Medulla oblongata (tissue), 1 donor: ENCODE data around the gene TOP3B.

Source experiments
- DNase-seq: peaks from one replicate; pipeline ENCODE4 v3.0.0-alpha.2; 2015; ENCODE audit errors: extremely low spot score

The TOP3B gene

DNA sequence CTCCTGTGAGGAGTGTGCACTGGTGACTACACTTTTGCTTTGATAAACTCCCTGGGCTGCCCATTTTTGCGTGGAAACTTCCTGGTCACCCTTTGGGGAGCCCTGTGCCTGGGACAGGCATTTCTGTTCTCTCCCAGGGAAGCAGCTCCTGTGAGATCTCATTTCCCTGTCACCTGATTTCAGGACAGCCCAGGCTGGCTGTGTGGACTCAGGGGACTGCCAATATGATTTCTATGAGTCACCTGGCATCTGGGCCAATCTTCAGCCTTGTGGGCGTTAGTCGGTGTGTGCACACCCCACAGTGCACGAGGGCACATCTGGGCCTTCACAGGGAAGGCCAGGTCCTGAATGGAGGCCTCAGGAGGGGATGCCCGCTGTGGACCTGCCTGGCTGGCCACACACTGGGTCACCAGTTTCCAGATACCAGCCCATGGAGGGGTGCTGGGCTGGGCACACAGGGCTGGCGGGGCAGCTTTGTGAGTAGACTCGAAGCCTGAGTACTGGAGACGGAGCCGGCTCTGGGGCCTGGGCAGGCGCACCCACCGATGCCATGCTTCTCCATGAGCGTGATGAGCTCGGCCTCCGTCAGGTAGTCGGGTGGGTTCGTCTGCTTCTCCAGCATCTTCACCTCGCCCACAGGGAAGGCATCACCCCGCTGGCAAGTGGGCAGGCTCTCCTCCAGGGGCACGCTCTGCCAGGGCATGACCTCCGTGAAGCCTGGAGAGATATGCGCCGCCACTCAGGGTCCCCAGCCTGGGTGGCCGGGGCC, 20.5 kb downstream of the TOP3B start:
- DNase-seq: no peak

DNA sequence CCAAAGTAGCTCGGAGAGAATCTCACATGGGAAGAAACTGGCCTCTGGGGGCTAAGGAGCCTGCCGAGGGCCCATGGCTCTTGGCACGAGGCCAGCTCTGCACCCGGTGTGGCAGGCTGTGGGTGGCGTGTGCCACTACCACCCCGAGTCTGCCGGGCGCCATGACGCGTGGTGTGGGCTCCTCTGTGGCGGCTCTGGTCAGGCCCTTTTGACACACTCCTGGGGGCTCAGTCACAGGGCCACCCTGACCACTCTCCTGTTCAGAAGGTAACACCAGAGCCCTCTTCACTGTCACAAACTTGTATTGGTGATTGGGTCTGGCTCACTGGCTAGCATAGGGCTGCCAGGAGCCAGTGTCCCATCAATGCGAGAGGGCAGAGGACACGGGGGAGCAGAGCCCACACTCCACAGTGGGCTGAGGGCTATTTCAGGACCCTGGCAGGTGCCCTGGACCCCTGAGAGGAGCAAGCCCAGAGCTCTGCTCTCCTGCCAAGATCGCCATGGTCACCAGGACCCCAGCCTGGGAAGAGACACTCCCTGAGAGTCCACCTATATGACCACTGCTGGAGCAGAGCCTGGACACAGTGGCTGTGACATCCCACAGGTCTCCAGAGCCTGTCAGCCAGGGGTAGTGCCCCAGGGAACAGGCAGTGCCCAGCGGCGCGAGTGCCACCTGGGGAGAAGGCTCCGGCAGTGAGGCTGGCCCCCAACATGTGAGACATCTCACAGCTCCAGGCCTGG, 21.3 kb downstream of the TOP3B start:
- DNase-seq: no peak

DNA sequence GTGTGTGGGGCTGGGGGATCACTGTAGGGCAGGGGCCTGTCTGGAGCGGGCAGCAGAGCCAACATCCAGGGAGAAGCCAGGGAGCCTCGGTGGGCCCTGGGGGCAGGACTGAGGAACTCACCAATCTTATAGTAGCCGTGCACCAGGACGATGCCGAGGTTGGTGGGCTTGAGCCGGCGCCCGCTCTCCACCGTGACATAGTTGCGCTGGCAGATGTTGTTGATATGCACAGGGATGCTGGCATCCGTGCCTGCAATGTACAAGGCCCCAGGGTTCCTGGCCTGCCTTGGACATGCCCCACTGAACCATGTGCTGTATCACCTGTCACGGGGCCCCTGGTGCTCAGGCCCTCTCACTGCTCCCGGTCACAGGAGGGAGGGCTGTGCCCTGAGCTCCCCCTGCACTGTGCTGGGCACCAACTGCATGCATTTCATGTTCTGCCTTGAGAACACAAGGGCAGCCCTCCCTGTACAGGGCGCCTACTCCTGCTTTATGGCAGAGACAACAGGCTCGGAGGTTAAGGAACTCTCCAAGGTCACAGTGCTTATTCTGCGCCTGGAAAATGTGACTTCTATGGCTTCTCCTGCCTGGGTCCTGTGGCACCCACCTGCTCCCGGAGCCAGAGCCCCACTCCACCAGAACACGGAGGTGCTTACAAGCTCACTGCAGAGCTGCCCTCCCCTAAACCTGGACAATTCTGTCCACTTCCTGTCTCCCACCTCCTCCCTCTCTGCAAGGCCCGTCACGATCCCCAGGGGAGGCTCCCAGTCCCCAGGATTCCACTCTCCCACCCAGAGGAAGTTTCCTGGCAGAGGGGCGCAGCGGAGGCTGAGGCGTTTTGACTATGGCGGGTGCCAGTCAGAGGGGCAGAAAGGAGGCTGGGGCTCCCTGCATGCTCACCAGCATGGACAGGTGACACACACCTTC, 22.1 kb downstream of the TOP3B start:
- no peak for DNase-seq

DNA sequence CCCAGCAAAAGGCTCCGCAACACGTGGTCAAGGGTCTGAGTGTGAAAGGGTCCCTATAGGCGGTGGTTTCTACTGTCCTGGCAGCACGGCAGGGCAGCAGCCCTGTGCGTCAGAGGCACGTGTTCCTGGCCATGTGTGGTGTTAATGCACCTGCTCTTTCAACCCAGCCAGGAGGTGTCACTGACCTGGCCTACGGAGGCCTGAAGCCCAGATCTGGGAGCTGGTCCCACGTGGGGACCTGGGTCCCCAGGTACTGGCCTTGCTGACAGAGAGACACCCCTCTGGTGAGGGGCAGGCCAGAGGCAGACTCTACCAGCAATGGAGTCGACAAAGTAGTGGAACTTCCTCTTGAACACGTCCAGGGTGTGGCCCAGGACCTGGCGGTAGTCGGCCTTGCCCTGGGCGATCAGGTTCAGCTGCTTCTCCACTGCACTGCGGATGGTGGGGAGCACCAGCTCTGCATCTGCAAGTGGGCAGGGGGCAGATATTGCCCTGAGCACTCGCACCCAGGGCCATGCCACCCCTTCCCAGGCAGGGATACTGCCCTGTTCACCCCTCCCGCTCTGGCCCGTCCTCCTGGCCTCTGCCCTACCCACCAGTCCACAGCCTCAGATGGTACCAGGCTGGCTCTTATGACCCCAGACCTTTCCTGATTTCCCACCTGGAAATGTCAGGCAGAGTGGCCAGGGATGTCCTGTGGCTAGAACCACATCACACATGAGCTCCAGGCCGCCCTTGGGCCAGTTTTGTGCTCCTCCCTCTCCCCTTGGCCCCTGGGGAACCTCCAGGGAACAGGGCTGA, 23.1 kb downstream of the TOP3B start:
- no peak for DNase-seq

DNA sequence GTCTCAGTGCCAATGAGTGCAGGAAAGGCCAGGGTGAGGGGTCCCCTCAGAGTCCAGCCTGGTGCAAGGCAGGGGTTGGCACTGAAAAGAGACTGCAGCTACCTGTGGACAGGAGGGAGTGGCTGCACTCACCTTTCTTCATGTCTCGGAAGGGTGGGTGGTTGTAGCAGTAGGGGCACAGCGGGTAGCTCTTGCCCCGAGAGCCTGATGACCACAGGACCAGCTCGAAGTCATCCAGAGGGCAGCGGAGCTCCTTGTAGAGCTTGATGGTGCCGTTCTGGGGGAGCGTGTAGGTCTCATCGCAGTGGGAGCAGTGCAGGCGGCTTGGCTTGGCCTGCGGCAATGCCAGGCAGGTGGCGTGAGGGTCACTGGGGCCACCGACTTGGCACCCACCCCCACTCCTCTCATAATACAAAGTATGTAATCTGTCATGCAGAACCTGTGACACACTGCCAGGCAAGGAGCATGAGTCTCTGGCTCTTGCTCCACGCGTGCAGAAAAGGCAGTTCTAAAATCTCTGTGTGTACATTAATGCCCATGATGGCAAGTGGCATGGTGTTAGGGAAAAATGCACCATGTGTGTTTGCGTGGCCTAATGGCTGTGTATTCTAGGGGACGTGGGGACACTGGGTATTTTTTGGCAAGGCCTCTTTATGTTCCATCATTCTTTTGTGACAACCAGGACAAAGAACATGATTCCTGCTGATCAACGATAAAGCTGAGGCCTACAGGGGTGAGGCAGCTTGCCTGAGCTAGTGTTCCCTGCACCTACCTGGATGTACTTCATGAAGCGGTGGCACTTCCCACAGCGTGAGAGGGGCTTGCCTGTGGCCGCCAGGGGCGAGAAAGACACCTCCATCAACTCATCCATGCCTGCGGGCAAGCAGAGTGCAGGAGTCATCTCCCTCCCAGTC, 24.0 kb downstream of the TOP3B start:
- no peak for DNase-seq

DNA sequence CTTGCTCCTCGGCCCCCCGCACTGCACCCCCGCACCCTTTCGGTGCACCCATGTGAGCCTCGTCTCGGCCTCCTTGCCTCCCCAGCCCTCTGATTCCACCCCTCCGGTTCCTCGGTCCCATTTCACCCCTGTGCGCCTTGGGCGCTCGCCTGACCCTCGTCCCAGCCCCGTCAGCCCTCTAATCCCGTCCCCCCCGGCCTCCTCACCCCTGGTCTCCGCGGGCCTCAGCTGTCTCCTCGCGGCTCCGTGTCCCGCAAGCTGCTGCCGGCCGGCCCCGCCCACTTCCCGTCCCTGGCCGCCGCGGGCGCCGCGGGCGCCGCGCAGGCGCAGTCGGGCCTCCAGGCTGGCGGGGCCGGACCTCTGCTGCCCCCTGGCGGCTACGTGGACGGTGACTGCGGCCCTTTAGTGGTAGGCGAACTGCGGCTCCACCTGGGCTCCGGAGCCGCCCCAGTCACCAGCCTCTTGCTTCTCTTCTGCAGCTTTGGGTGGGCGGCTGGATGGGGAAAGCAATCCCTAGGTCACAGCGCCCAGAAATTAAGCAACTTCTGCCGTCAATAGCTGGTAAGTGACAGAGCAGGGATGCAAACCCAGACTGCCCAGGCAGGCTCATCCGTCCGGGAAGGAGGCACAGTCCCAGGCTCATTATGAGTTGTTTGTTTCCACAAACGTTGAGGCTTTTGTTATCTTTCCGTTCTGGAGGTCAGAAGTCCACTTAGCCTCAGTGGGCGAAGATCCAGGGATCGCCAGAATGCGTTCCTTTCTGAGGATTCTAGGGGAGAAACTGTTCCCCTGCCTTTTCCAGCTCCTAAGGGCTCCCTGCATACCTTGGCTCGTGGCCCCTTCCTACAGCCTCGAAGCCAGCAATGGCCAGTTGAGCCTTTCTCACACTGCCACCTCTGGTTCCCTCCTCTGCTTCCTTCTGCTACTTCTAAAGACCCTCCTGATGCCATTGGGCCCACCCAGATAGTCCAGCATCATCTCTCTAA, 29.7 kb downstream of the TOP3B start, which contains the start of gene PPM1F:
TSS of gene PPM1F (minus strand) at position 263 of the 986 bp plus-strand sequence. CDS start 6,800 bp downstream, outside the sequence.
- DNase-seq: peak; percentile 82

DNA sequence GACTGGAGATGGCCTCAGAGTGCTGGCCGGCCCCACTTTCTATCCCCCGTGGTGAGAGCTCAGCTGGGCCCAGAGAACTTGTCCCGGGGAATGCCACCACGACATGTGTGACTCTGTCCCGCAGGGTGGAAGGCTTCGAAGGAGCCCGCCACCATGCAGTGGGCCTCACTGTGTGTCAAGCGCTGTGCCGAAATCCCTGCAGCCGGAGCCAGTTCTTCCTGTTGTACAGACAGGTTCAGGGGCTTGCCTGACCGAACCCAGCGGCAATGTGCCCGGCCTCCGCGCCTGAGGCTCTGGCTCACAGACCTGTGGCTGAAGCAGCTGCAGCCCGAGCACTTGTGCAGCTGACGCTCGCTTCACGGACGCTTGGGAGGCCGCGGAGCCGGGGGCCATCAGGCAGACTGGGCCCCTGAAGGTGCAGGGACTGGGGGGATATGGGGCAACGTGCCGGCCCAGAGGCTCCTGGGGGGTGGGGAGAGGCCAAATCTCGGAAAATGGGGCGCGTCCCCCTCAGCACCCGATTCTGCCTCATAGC, 30.6 kb downstream of the TOP3B start:
- DNase-seq: no peak

DNA sequence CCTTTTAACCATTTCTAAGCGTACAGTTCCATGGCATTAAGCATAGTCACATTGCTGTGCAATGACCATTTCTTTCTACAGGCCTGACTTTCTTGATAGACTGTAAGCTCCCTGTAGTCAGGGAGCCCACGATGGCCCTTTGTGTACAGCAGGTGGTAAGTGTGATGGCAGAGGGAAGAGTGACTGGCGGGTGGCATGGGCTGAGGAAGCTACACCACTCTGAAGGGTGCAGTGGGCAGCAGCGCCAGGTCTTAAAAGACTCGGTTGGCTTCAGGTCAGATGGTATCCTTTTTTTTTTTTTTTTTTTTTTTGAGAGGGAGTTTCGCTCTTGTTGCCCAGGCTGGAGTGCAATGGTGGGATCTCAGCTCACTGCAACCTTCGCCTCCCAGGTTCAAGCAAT, 31.5 kb downstream of the TOP3B start:
- DNase-seq: no peak

DNA sequence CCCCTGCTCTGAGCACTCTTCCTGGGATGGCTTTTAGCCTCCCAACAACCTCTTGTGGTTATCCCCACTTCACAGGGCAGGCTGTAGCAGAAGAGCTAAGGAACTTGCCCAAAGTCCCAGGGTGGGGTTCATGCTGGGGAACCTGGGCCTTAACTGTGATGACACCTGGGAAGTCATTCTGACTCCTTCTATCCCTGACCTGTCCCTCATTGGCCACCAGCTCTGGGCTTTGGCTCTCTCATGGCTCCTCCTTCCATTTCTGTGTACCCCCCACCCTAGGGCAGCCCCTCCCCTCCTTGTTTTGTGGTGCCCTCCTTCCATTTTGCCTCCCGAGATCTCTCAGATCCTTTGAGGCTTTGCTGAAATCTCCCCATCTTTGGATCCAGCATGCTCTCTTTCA, 32.6 kb downstream of the TOP3B start:
- no peak for DNase-seq

DNA sequence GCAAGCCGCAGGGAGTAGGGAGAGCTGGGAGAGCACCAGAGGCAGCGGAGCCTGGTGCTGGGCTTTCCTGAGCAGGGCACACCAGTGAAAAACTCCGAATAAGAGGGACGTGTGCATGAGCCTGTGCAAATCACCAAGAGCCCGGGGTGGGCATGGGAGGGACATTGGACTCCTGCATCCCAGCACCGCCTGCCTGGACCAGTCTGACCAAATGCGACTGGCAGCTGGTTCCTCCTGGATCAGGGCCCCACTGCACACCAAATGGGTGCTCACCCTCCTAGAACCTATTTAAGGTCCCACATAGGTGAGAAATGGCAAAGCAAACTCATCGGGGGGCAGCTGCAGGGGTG, 33.0 kb downstream of the TOP3B start:
- DNase-seq: no peak

DNA sequence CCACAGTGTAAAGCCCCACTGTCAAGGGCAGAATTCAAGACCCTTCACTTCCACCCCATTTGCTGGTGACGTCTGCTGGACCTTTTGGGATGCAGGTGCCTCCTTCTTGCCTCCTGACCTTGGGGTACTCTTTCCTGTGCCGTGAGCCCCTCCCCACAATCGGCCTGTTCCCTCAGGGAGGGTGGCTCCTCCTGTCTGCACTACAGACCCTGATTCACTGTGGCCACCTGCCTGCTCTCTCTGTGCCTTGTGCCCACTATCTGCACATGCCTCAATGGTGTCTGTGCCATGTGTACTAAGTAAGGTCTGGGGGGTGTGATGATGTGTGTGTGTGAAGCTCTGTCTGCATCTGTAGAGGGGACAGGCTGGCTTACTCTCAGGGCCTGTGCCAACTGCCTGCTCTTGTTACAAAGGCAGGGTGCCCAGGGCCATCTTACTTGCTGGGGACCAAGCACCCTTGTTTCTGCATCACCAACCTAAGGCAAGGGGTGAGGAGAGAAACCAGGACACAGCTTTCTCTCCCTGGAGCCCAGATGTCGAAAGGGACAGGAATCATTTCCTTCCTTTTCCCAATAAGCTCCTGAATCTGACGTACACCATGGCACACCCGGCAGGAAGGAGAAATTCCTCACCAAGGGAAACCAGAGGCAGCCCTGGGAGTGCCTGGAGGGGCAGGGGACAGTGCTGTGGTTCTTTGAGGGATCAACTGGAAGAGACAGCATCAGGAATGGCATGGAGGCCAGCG, 33.6 kb downstream of the TOP3B start:
- DNase-seq: no peak

DNA sequence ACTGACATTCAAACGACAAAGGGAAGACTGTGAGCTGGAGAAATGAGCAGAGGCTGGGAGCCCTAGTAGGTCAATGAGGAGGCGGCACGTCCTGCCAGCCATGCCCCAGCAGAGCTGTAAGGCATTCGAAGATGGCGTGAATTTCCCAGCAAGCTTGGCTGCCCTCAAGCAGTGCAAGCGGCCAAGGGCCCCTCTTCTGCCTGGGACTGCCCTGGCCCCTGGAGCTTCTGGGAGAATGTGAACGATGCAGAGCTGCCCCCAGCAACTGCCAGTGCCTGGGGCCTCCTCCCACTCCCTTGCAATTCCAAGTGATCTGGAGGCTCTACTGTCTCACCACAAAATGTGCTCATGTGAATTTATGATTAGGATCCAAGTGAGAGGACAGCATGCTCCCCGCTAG, 34.2 kb downstream of the TOP3B start:
- DNase-seq: no peak

DNA sequence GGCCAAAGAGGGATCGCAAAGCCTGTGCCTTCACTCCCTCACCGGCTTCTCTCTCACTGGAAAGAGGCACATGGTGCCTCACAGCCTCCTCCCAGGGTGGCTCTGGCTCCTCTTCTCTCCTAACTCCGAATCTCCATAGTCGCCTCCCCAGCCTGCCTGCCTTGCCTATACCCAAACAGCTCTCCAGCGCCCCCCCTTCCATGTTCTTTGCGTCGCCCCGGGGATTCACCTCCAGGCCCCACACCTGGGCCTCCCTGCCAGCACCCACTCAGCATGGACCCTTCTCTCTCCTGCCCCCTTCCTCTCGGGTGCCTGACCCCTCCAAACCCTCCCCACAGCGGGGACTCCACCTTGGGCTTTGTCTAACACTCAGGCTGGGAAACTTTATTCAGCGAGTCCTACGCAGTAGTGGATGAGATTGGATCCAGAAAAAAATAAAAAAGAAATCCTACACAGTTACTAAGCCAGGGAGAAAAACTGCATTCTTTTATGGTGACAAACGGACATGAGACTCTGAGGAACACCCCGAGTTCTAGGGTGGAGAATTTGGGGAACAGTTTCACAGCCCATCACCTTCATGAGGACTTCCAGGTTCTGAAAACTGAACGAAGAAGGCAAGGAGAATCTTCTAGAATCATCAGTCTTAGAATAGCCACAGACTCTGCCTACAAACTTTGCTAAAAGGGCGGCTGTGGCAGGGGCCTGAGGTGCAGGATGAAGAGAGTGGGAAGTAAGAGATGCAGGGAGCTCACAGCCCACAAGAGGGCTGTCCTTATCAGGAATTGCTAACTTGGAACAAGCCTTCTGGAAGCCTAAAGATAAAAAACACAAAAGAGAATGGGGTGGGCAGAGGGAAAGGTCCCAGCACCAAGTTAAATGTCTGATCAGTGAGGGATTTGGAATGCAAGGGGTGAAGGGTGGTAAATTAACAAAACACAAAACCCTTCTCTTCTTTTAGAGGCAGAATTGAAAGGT, 35.3 kb downstream of the TOP3B start:
- no peak for DNase-seq

DNA sequence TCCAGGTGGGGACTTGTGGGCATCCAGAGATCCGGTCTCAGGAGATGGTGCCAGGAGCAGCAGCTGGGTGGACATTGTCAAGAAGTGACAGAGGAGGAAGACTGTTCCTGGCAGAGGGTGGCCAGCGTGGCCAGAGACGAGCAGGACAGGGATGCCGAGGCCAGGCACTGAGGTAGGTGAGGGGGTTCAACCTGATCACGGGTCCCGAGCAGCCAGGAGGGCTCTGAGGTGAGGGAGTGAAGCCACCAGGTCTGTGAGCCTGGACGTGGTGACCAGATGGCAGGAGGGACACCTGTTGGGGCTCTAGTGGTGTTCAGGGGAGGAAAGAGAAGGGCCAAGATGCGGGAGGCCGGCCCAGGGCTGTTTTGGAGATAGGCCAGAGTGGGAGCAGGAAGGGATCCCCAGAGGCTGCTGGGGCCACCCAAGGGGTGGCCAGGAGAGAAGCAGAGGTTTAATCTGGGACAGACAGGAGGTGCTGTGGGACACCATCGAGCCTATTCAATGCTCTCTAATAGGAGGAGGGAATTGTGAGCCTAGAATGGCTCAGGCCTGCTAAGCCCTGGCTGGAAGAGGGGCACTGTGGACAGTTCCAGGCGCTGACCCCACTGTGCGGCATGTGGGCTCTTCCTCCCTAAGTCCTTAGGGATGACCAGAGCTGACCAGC, 36.2 kb downstream of the TOP3B start:
- DNase-seq: no peak

DNA sequence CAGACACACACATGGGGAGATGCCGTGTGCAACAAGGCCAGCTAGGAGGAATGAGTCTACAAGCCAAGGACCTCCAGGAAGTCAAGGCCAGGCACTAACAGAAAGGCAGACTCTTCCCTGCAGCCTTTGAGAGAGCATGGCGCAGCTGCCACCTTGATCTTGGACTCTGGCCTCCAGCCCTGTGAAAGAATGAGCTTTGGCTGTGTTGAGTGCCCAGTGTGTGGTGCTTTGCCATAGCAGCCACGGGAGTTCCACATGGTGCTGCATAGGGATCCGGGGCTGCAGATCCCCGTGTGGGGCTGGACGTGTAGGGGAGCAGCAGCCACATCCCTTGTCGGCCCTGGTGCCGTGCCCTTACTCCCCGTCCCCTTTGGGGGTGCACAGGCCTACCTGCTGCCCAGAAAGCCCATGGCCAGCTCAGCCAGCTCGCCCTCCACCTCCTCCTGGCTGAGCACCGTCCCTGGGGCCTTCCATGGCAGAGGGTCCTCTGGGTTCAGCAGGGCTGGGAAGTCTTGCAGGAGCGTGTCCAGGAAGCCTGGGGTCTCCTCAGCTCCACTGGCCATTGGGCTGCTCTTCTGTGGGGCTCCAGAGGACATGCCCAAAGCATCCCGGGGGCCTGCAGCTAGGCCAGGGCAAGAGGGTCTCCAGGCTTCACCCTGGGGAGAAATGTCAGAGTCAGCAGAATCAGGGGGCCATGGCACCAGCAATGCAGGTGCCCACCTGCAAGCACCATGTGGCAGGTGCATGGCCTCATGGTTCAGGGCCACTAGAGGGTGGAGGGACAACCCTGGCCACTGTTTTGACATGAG, 36.9 kb downstream of the TOP3B start:
- DNase-seq: peak; percentile 53
